ENCODE measurements around the gene WDFY4.
"Not testable (repeated sequence)": the region's sequence is repeated elsewhere in the genome, so short reads cannot be mapped to it uniquely, and the experiment has no call there.

The WDFY4 gene, protein sequence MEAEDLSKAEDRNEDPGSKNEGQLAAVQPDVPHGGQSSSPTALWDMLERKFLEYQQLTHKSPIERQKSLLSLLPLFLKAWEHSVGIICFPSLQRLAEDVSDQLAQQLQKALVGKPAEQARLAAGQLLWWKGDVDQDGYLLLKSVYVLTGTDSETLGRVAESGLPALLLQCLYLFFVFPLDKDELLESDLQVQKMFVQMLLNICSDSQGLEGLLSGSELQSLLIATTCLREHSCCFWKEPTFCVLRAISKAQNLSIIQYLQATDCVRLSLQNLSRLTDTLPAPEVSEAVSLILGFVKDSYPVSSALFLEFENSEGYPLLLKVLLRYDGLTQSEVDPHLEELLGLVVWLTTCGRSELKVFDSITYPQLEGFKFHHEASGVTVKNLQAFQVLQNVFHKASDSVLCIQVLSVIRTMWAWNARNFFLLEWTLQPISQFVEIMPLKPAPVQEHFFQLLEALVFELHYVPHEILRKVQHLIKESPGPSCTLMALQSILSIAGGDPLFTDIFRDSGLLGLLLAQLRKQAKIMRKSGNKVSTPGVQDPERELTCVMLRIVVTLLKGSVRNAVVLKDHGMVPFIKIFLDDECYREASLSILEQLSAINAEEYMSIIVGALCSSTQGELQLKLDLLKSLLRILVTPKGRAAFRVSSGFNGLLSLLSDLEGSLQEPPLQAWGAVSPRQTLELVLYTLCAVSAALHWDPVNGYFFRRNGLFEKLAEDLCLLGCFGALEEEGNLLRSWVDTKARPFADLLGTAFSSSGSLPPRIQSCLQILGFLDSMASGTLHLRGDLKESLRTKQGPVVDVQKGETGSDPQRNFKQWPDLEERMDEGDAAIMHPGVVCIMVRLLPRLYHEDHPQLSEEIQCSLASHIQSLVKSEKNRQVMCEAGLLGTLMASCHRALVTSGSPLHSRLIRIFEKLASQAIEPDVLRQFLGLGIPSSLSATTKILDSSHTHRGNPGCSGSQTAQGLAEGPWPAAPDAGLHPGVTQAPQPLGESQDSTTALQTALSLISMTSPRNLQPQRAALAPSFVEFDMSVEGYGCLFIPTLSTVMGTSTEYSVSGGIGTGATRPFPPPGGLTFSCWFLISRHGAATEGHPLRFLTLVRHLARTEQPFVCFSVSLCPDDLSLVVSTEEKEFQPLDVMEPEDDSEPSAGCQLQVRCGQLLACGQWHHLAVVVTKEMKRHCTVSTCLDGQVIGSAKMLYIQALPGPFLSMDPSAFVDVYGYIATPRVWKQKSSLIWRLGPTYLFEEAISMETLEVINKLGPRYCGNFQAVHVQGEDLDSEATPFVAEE (N-terminal part only)

DNA sequence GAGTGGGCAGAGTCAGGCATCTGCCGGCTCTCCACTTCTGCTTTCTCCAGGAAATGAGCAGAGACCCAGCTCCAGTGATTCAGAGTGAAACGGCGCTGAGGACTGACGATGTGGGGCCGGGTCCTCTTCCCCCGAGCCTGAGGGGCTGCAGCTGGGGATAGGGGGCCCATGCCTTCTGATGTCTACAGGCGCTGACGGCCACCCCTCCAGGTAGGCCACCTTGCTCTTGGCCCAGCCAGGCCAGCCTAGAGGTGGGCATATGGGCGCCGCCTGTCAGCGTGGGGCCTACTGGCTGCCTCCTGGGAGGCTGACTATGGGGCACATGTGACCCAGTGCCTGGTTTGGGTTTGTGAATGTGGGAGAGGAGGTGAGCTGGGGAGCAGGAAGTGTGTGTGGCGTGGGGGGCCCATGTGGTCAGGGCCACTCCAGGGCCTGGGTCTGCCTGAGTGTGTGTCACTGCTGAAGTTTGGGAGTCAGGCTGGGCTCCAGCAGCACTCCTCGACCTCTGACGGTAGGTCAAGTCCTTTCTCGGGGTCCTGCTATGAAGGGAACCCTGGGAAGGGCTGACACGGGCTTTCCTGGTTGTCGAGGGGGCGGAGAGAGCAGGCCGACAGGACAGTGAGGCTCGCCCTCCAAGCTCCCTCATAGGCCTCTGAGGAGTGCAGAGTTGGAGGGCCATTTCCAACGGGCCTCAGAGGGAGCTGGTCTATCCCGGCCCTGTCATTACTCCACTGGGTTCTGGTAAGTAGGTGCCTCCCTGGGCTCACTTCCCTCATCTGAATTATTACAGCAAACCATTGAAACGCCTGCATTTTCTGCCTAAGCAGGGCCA lies at the start of gene WDFY4:
WDFY4 (plus strand) TSS at position 82 of the 832 bp plus-strand sequence. CDS start 24,860 bp downstream, outside the sequence.
- DNase-seq: no peak

DNA sequence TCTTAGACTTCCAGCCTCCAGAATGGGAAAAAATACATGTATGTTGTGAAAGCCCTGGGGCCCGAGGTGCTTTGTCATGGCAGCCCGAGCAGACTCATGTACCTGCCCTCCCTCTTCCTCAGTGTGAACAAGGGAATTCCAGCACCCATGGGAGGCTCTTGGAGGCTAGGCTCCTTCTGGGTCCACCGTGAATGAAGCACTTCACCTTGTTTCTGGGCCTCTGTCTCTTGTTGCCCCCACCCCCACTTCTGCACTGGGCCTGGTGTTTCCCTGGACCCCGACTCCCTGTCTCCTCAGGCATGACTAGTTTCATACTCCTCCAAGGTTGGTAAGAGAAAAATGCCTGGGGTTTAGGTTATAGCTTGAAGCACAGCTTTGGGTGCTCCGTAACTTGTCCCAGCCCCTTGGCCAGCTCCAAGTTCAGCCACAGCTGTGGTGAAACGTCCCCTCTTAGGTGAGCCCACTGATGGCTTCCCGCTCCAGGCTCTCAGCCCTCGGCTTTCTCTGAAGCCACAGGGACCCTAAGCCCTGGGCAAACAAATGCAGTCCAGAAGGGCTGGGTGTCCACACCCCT lies 49.6 kb upstream of the WDFY4 start:
- DNase-seq: no peak

DNA sequence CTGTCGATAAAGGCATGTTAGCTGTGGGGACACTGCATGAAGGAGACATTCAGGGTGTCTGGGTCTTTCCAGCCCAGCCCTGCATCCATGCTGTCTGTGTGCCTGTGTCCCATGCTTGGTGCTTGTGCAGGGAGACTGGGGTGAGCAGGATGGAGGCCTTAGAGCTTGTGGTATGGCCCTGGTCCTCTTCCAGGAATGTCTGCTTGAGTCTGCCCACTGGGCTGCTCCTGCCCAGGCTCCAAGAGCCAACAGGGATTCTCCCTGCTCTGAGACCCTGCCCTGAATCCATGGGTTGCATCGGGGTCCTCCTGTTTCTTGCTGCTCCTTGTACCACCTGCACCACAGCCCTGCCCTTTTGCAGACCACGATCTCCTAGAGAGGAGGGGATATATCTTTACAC lies 48.4 kb upstream of the WDFY4 start:
- DNase-seq: no peak

DNA sequence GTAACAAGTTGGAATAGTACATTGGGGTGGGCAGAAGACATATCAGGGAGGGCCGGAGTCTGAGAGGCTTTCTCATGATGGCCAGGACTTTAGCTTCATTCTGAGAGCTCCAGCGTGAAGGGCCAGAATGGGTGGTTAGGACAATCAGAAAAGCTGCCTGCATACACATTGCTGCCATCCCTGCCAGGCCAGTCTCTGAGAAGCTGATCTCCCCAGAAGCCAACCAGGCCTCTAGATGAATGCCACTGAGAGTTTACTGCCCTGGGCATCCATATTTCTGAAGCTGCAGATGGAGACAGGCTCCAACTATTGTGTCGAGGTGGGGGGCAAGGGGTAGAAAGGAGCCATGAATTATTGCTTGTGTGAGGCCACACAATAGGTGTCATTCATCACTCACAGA lies 47.8 kb upstream of the WDFY4 start:
- DNase-seq: no peak

DNA sequence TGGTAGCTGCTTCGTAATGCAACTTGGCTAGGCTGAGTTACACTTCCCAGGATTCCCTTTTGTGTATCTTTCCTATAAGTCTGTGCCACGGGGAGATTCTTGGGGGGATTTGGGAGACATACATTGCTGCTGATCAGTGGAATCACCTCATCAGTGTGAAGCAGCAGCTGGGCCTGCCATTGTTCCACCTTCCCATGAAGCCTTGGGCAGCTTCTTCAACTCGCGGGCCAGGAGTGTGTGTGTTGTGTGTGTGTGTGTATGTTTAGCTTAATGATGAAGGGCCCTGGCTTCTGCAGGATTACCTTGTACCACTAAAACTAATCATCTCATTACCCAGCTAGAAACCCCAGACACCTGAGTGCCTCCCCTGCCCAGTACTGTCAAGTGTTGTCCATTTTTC lies 46.5 kb upstream of the WDFY4 start:
- no peak for DNase-seq

DNA sequence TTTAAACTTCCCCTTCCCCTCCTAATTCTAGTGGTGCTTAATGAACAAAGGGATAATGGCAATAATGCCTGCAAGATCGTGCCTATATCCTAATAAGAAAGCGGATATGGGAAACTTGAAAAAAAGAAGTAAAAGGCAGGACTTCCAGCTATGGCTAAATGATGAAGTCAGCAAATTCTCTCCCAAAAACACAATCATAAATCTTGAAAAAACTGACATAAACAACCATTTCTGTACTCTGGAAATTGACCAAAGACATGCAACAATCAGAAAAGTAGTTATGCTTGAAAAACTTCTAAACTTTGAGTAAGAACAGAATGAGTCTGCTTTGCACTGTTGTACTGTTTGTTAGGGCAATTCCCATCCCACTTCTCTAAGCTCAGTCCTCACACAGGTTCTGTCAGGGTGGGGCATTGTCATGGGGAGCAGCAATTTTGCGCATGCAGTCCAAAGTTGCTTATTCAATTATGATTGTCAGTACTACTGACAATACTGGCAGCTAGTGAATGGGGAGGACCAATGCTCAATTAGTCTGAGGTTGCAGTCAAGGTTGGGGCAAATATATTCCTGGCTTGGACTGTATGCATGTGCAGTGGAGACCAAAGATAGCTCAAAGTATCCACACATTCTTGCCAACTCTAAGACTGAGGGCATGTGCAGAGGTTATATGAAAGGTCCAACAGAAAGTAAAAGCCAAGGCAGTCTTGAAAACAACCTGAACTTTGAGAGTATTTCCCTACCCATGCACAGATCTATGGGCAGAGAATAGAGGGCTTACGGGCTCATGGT lies 45.7 kb upstream of the WDFY4 start:
- DNase-seq: no peak

DNA sequence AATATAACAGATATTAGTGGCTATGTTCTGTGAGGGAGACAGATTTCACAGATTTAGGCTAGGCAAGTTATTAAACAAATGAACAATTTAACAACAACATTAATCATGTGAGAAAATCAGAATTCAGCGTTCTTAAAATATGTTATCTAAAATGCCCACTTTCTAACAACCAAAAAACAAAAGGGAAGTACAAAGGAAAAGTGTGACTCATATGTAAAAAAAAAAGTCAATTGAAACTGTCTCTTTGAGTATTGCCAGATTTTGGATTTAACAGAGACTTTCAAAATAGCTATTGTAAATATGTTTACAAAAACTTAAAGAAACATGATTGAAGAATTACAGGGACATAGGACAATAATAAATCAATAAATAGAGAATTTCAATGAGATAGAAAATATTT lies 45.0 kb upstream of the WDFY4 start:
- DNase-seq: no peak

DNA sequence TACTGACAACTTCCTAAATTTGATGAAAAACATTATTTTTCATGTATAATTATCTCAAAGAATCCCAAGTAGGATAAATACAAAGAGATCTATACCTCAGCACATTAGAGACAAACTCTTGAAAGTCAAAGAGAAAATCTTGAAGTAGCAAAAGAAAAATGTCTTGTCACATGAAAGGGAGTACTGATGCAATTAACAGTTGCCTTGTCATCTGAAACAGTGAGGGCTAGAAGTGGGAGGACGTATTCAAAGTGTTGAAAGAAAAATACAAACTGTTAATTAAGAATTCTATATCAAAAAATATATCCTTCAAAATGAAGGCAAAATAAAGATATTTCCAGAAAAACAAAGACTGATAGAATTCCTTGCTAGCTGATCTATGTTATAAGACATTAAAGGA lies 44.3 kb upstream of the WDFY4 start:
- DNase-seq: no peak

DNA sequence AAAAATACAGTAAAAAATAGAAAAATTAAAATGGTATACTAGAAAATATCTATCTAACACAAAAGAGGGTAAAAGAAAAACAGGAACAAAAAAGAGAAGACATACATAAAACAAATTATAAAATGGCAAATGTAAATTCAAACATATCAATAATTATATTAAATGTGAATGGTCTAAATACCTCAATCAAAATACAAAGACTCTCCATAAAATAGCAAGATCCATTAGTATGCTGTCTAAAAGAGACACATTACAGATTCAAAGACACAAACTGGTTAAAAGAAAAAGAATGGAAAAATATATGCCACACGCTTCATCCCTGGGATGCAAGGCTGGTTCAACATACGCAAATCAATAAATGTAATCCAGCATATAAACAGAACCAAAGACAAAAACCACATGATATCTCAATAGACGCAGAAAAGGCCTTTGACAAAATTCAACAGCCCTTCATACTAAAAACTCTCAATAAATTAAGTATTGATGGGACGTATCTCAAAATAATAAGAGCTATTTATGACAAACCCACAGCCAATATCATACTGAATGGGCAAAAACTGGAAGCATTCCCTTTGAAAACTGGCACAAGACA lies 43.5 kb upstream of the WDFY4 start:
- not testable (repeated sequence) for DNase-seq

DNA sequence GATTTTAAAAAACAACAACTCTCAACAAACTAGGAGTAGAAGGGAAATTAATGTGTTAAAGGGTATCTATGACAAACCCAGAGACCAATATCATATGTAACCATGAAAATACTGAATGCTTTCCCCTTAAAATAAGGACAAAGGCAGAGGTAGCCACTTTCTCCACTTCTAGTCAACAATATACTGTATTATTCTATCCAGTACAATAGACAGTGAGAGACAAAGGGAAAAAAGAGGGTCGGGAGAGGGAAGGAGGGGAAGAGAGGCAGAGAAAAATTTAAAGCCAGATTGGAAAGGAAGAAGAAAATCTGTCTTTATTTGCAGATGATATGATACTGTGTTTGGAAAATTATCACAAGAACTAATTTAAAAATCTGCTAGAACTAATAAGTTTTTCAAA lies 39.1 kb upstream of the WDFY4 start:
- no peak for DNase-seq

DNA sequence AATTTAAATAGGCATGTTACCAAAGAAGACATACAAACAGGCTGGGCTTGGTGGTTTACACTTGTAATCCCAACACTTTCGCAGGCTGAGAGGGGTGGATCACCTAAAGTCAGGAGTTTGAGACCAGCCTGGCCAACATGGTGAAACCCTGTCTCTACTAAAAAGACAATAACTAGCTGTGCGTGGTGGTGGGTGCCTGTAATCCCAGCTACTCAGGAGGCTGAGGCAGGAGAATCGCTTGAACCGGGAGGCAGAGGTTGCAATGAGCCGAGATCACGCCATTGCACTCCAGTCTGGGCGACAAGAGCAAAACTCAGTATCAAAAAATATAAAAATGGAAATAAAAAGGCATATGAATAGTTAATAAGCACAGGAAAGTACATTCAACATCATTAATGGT lies 37.6 kb upstream of the WDFY4 start:
- not testable (repeated sequence) for DNase-seq

DNA sequence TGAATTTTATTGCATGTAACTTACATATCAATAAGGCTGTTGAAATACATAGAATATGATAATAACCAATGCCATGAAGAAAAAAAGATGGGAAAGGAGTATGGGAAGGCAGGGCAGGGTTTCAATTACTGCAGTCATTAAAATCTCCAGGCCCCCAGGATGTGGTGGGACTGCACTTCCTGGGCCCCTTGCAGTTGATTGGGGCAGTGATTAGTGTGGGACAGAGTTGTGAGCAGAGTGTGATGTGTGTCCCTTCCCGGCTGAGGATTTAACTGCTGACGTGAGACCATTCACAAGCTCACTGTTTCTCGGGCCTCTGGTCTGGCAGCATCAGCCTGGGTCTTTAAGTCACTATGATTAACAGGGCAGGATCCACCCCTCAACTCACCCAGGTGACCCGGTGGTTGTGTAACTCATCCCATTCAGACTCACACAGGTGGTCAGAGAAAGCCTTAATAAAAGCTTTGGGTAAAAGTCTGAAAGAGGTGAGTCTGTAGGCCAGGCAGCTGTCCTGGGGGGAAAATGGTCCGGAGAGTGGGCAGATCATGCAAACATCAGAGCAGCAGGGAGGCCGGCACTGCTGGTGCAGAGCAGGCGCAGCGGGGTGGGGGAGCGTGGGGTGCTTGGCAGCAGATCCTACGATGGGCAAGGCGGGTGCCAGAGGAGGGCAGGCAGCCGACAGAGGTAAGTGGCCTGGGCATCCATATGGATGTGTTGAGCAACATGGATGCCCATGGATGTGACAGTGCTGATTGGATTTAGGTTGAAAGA lies 36.3 kb upstream of the WDFY4 start:
- no peak for DNase-seq

DNA sequence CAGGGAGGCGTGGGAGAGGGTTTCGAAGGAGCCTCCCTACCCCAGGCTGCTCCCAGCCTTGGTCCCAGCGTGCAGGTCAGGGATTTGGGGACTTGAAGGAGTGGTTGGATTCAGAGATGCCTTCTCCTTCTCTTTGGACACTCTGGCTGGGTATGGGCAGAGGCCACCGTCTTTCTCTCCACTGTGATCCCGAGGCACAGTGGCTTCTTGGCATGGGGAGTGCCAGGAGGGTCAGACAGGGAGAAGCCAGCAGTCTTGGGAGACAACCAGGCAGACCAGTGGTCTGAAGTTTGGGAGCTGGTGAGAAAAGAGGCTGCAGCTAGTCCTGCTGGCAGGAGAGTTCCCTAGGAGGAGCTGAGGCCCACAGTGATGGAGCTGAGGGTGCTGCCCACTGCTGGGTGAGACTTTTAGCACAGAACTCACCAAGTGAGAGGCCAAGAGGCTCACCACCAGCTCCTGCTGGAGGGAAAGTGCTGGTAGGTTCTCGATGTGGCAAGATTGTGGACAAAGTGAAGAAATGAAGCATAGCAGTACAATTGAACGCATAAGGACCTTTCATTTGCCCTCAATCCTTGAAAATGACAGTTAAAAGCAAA lies 35.2 kb upstream of the WDFY4 start:
- DNase-seq: no peak

DNA sequence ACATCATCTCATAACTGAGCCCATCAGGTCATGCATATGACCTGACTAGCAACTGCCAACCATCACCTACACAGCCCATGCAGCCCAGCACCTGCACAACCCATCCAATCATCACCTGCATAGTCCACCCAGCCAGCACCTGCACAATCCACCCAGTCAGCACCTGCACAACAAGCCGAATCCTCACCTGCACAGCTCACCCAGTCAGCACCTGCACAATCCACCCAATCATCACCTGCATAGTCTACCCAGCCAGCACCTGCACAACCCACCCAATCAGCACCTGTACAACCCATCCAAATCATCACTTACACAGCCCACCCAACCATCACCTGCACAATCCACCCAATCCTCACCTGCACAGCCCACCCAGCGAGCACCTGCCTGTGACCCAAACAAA lies 33.4 kb upstream of the WDFY4 start:
- DNase-seq: no peak

DNA sequence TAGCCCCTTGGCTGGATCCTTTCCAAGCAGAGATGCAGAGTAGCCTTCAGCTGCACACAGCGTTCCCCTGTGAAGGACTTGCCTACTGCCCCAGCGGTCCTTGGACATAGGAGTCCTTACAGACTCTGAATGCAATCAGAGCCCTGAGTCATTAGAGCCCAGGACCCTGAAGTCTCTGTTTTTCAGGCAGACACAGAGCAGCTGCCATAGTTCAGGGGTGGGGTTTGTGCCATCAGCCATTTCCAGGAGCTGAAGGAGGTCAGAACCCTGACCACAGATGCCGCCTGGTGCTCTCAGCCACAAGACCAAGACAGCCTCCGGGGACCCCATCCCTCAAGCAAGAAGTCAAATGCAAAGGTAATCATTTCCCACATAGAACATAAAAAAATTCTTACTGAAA lies 32.8 kb upstream of the WDFY4 start:
- DNase-seq: no peak

DNA sequence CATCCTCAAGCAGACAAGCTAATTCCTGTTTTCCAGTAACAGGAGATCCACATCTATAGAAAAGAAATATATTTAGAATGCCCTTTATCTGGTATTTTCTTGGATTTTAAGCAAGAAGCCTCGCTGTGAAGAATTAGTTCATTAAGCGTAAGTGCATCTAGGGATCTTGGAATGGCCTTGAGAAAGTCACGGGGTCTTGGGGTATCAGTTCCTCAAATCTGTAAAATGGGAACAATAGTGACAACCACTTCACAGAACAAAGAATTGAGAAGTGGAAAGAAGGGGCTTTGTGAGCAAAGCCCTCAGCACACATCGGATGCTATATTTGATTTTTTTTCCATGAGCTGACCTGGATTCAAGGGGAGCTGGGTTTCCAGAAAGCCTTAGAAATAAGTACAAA lies 32.3 kb upstream of the WDFY4 start:
- DNase-seq: no peak

DNA sequence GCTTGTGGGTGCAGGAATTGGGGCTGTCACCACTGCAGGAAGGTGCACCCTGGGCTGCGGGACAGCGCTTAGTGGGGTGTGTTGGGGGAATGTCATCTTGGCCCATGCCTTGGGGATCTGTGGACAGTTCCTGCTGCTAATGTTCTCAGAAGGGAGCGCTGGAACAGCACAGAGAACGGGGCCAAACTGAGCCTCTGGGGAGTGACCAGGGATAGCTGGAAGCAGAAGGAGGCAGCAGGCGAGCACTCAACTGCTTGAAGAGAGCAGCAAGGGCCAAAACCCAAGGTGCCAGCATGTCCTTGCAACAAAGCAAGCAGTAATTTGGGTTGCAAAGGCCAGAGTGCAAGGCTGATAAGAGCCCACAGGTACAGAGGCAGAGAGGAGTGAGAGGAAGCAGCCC lies 31.3 kb upstream of the WDFY4 start:
- DNase-seq: no peak

DNA sequence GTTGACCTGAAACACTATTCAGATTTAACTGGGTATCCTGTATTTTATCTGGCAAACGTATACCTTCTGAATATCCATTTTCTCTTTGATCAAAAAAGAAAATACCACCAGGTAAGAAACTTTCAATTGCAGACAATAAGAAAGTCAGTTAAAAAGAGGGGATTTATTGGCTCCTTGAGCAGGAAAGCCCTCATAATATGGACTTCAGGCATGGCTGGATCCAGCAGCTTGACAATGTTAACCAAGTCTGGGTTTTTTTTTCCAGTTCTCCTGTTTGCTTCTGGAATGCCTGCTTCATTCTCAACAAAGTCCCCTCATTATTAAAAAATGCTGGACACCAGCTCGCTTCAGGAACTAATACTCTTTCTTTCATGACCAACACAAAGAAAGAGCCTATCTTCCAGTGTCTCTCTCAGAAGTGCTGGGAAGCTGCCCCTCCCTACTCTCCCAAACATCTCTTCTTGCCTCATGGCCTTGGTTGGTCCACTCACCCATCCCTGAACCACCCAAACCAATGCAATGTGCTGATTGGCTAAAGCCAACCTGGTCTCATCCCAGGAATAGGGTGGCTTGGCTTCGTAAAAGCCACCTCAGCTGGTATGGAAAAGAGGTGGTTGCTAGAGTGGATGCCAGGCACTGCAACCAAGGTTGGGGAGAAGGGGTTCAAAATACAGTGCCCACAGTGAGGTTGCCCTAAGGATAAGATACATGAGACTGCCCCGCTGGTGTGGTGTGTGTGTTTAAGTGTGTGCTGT lies 30.6 kb upstream of the WDFY4 start:
- DNase-seq: no peak

All from NCI-H2029 (cell line).